ENCODE results near the gene SUMO3. TPM values are rescaled to one million over a fixed set of nuclear protein-coding genes. Genes with fewer than 3 reads are reported as not detected.

SUMO3 gene
- polyA plus RNA-seq (ENCODE audit: insufficient read length): 113 TPM
- long read RNA-seq, donor 1, transcript SUMO3-201 (4 exons, 1,807 nt): major isoform, 69 of 69 reads
- long read RNA-seq, donor 1, partial matches to known transcripts: 0 of 69 reads
- long read RNA-seq, donor 1, other reads (novel, unspliced or antisense): 0 of 69 reads
- long read RNA-seq, donor 2, transcript SUMO3-201 (4 exons, 1,807 nt): major isoform, 43 of 51 reads
- long read RNA-seq, donor 2, partial matches to known transcripts: 7 of 51 reads
- long read RNA-seq, donor 2, other reads (novel, unspliced or antisense): 0 of 51 reads
- long read RNA-seq, donor 3, transcript SUMO3-201 (4 exons, 1,807 nt): major isoform, 49 of 49 reads
- long read RNA-seq, donor 3, partial matches to known transcripts: 0 of 49 reads
- long read RNA-seq, donor 3, other reads (novel, unspliced or antisense): 0 of 49 reads
- long read RNA-seq, donor 4, partial matches to known transcripts: 0 of 2 reads
- long read RNA-seq, donor 4, other reads (novel, unspliced or antisense): 0 of 2 reads
- long read RNA-seq, donor 5, transcript SUMO3-201 (4 exons, 1,807 nt): major isoform, 90 of 91 reads
- long read RNA-seq, donor 5, partial matches to known transcripts: 0 of 91 reads
- long read RNA-seq, donor 5, other reads (novel, unspliced or antisense): 0 of 91 reads
- long read RNA-seq, donor 6, transcript SUMO3-201 (4 exons, 1,807 nt): major isoform, 81 of 81 reads
- long read RNA-seq, donor 6, partial matches to known transcripts: 0 of 81 reads
- long read RNA-seq, donor 6, other reads (novel, unspliced or antisense): 0 of 81 reads
- long read RNA-seq, donor 7, transcript SUMO3-201 (4 exons, 1,807 nt): major isoform, 89 of 209 reads
- long read RNA-seq, donor 7, partial matches to known transcripts: 119 of 209 reads
- long read RNA-seq, donor 7, other reads (novel, unspliced or antisense): 0 of 209 reads
- long read RNA-seq, donor 8, transcript SUMO3-201 (4 exons, 1,807 nt): major isoform, 34 of 34 reads
- long read RNA-seq, donor 8, partial matches to known transcripts: 0 of 34 reads
- long read RNA-seq, donor 8, other reads (novel, unspliced or antisense): 0 of 34 reads

DNA sequence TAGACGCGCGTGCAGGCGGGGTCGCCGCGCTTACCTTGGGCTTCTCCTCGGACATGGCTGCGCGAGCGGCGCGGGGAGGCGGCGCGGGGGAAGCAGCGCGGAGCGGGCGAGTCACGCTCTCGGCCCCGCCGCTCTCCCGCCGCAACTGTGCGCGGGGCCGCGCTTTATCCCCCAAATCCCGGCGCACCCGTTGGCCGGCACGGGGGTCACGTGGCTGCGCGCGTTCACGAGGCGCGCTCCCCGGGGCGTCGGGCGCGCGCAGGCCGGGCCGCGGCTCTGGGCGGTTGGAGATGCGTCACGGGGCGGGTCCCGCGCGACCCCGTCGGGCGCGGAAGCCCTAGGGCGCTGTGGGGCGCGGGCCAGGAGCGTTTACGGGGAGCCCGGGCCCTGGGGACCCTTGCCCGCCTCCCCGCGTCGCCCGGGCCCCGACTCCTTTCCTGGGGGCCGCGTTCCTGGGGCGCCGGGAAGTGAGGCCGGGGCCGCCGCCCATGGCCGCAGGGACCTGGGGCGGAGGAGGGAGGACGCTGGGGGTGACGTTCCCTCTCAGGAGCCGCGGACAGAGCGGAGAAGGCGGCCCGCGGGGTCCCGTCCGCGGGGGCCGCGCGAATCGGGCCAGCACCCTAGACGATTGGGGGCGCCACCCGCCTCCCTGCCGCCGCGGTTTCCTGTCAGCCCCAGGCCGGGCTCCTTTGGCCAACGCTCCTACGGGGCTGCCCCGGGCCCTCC is at the start of gene SUMO3:
Gene SUMO3, minus strand, starts transcription at position 149 of the 726 bp plus-strand sequence. Its CDS starts 94 bp downstream, at position 55.
- DNase-seq: peak; percentile 77

DNA sequence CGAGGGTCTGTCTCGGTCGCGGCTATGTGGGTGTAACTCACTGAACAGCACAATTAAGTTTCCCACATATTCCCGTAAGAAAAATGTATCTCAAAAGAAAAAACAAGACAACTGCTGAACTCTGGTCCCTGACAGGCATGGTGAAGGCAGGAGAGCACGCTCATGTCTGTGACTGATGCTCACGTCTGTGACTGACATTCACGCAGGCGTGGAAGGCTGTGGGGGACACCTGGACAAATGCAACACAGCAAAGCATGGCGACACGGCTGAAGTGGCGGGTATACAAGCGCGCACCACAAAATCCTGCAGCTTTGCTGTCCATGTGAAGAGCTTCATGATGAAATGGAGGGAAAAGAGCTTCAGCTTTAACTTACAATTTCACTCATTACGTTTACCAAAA is 49.6 kb upstream of the SUMO3 start:
- no peak for DNase-seq

DNA sequence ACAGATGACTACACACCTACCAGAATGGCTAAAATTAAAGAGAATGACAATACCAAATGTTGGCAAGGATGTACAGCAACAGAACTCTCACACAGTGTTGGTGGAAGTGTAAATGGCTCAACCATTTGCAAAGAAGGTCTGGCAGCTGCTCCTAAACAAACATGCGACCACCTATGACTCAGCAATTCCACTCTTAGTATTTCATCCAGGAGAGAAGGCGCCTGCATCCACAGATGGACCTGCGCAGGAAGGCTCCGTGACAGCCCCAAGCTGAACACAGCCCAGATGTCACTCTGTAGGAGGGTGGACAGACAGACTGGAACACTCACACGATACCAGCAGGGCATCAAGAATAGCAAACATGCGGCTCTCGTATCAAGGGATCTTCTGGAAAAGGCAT is 48.9 kb upstream of the SUMO3 start:
- DNase-seq: no peak

DNA sequence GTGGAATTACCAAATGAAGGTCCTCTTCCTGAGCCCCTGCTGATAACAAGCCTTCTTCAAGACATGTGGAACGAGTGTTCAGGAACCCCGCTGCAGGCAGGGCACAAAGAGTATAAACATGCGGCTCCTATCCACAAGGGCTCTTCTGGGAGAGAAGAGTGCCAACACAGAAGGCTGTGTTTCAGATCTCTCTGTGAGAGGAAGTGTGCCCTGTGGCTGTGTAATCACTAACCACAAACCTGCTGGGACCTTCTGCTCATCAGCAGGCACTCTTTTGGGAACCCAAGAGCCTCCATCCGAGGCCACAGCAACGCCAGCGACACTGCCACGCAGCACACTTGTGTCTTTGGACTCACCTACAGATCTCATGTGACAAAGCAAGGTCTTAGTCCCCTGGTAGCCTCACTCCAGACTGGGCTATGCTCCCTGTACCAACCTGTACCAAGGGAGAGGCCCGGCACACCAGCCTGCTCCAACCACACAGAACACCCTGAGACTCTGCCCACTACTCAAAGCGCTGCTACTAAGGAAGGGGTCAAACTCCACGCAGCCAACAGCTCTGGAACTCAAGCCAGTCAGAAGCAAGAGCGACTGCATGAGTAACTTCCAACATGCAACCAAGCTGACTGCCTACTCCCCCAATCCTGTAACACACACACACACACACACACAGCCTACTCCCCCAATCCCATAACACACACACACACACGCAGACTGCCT is 47.9 kb upstream of the SUMO3 start:
- DNase-seq: no peak

DNA sequence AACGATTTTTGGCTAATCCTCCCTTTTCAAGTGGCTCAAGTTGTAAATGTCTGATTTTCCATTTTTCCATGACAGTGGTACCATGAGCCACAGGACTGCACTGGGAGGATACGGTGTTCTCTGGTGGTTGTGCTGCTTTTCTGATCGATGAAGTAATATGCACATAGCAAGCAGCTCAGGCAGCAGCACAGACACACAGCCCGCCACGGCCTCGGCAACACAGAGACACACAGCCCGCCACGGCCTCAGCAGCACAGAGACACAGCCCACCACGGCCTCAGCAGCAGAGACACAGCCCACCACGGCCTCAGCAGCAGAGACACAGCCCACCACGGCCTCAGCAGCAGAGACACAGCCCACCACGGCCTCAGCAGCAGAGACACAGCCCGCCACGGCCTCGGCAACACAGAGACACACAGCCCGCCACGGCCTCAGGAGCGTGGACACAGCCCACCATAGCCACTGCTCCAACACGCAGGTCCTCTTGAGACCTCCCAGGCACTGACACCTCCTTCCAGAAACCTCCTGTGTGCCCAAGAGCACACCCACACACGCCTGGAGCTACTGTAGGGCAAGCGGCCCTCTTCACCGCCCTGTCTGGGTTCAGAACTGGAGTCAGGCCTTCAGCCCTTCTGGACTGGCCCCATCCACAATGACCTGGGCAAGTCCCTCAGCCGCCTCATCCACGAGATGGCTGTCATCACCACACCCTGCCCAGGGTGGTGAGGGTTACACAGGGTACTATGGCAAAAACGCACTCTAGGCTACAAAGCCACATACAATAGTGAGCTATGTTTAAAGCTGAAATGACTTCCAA is 45.2 kb upstream of the SUMO3 start:
- DNase-seq: no peak

DNA sequence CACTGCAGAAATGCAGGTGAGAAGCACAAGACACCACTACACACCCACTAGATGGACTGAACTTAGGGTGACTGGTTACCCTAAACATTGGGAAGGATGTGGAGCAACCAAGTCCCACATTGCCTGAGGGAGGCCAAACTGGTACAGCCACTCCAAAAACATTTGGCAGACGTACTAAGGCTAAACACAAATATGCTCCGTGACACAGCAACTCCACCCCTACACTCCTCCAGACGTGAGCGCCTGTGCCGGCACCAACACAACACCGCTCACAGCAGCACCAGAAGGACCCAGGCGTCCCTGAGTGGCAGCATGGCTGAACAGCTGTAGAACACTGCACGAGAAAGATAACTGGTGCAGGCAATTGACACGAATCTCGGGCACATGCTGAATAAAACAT is 40.9 kb upstream of the SUMO3 start:
- no peak for DNase-seq

DNA sequence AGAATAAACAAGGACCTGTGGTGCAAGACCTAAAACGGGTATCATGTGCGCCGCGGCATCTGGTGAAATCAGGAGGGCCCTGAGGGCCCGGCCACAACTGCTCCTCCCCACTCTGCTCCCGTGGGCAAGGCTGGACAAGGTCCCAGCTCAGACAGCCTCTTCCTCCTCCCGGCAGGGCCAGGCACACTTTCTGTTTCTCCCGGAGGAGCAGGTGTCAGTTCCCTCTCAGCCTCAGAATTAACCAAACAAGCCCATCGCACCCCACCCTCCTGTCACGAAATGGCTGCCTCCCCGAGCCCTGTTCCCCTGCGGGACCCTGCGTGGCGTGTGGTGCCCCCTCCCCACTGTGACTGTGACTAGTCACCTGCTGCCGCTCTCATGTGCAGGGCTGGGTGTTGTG is 40.4 kb upstream of the SUMO3 start:
- DNase-seq: no peak

DNA sequence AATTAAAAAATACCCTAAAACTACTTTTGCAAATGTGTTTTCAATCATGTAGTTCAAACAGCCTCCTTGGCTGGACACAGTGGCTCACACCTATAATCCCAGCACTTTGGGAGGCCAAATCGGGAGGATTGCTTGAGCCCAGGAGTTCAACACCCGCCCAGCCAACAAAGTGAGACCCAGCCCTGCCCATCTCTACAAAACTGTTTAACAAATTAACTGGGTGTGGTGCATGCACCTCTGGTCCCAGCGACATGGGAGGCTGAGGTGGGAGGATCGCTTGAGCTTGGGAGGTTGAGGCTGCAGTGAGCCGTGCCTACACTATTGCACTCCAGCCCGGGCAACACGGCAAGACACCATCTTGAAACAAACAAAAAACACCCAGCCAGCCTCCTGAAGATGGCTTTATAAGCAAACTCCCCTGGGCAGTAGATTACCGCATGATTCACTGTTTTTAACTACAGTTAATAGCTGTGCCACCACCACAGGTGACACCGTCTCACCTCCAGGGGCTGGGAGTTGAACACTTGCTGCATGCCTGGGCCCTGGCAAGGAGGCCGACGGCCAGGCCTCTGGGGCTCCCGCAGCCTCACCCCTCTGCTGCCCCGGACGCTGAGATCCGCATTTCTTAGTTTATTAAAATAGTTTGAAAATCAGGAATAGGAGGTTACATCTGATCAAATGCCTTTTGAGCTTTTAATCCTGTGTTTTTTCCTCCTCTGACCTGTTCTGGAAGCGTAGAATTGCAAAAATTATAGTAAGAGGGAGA is 39.4 kb upstream of the SUMO3 start:
- no peak for DNase-seq

DNA sequence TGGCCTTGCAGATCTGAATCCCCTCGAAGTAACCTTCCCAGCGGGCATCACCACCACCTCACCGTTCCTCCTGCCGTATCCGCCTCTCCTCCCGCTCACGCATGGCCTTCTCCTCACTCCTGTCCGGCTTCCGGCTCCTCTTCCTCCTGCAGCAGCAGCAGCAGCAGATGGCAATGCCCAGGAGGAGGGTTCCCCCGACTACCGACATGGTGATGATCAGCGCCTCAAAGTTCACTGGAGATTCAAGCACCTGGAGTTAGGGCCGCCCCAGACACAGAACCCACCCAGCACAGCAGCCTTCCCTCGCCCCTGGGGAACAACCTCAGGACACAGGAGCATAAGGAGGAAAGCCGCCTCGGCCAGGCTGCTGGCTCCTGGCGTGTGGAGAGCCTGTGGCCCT is 38.3 kb upstream of the SUMO3 start:
- DNase-seq: no peak

DNA sequence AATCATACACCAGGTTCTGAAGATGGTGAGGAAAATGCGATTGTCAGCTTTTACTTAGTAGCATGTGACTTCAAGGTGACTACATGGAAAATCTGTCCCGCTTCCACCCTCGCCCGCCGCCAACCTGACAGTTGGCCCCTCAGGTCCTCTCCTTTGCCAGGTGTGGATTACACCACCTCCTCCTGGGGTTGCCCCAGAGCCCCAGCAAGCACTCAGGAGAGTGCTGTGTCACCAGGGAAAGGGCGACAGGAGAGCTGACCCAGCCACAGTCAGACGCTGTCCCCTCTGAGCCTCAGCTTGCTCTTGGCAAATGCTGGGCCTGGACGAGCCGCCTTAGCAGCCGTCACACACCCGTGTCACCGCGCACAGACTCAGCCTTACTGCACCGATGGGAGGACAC is 37.7 kb upstream of the SUMO3 start:
- DNase-seq: no peak

DNA sequence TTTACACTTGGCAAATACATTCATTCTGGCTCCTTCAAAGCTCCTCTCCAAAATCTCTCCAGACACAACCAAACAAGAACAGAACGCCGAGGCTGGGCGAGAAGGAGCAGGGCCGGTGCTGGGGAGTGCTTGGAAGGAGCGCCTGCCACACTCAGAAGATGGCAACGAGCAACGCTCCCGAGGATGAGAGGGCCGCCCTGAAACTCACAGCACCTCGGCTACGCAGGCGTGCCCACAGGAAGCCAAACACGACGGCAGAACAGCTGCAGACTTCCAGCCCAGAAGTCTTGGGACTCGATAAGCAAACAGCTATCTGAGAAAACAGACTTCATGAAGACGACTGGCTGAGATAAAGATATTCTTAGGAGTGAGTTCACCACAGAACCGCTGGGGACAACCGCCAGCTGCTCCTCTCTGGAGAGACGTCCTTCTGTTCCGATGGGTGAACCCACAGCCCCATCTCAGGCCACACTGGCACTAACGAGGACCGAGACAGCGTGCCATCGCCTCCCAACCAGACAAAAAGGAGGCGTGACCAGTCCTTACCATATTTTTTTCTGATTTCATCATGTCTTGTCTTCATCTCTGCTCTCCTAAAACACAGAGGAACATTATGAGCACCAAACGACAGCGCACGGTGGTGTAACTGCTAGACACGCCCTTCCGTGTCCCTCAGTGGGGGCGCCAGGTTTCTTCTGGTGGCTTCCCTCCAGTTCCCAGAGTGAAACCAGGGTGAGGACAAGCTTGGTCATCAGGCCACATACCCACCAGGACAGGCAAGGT is 37.0 kb upstream of the SUMO3 start:
- no peak for DNase-seq

DNA sequence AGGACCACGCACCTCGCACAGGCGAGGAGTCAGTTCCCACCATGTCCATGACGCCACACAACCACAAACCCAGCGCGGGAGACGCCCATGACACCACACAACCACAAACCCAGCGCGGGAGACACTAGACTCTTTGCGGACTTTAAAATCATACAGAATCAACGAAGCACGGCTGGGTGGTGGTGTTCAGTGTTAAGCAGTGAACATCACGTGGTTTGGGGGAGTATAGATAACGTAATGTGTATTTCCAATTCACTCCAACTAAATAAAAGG is 36.5 kb upstream of the SUMO3 start:
- no peak for DNase-seq

DNA sequence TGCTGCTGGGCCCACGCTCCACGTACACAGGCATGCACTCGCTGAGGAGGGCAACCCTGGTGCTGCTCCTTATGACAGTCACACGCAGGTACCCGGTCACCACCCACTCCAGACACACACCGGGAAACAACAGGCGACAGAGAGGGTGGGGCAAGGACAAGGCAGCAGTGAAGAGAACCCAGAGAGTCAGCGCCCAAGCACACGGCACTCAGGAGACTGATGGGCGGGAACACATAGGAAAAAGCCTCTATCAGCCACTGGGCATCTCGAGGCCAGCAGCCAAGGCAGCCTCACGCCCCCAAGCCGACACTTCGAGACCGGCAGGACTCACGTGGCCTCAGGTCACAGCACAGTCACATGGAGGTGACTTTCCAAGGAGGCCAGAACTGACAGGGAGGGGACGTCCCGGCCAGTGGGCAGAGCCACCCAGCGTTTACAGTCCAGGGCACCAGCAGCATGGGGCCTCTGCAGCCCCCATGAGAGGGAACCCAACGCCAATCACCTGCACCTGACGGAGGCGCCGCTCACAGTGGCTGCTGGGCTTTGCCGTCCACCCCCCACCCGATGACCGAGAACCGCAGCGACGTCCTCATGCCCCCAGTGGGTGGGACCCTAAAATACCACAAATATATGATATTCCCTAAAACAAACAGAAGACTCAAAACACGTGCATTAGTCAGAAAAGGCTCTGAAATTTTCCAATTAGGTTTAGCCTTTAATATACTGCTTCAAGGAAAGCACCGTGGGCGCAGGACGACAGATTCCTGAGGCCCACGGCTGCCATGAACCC is 35.9 kb upstream of the SUMO3 start:
- no peak for DNase-seq

DNA sequence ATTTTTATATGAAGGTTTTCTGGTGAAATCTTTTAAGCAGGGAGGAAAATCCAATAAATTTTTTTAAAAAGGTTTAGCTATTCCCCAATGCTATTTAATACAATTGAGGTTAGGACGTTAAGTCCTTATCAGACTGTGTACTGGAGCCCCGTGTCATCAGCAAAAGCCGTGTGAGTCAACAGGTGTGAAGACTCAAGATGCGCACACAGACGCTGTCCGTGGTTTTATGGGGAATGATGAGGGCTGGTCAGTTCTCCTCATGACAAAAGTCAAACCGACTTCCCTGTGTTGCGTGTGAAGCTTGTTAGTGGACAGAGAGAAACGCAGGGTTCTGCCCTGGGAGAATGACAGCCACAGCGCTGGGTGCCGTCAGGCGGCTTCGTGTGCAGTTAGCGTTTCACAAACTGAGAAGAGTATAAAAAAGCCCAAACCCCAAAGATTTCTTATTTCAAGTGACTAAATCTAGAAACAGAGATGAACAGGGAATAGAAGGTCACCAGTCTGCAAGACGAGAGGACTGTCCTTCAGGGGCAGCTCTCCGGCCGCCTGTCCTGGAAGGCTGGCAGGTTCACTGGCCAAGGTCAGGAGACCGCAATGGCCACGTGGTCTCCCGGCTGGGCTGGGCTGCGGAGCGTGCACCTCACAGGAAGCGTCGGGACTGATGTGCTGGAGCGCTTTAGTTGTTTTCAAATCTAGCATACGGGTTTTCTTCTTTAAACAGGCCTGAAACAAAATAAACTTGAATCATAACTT is 33.2 kb upstream of the SUMO3 start:
- no peak for DNase-seq

DNA sequence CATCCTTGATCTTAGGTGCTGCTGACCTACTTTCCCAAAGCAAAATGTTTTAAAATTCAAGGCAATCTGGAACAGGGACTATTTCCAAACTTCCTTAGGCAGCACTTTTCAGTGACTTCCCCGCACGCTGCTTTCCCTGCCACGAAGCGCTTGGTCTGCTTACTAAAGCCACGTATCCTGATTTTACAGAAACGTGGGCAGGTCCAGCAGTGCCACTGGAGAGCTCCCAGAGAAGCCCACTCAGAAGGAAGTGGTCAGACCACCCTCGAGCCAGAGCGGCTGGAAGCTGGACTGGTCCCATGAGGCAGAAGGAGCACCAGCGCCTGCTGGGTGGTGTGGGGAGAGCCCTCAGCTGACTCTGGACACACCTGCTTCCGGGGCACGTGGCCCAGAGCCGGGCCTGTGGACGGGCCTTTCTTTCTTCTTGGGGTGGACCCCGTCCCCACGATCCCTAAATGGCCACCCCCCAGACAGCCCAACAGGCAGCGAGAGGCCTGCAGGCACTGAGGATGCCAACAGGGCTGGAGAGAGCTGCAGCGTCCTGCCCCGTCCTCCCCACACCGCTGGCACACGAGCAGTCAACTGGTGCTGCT is 32.4 kb upstream of the SUMO3 start:
- no peak for DNase-seq

DNA sequence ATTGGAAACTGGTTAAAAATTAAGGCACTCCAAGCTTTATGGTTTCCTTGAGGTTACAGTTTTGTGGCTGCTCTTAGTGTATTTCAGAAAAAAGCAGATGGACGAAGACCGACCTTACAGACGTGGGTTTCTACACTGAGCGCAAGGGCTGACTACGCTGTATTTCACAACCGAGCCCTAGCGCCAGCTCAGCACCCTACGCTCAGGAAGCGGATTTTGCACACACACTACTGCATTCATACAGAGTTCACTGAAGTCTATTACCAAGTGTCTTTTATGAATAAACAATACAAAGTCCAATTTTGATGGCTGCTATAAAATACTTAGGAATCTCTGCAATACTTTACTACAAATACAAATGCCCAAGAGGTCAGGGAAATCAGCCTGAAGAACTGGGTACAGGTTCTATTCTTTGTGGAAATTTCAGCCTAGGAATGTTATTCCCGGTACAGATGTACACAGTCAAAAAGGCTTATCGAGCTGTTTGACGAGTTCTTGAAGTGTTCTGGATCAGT is 31.8 kb upstream of the SUMO3 start:
- no peak for DNase-seq
